Ishikawa (cell line): ENCODE data around the gene ZDHHC1.

Experiments used
- CEBPB ChIP-seq: IDR thresholded peaks from 2 replicates; pipeline ENCODE4 v1.6.1; 2012
- CREB1 ChIP-seq: IDR thresholded peaks from 2 replicates; pipeline ENCODE4 v1.6.1; 2012; ENCODE audit warnings: low read depth
- EP300 ChIP-seq: IDR thresholded peaks from 2 replicates; pipeline ENCODE4 v1.6.1; 2012; ENCODE audit warnings: borderline replicate concordance
- FOXM1 ChIP-seq: IDR thresholded peaks from 2 replicates; pipeline ENCODE4 v1.6.1; 2012; ENCODE audit warnings: low read depth, borderline replicate concordance
- NFIC ChIP-seq: IDR thresholded peaks from 2 replicates; pipeline ENCODE4 v1.6.1; 2012
- RAD21 ChIP-seq: IDR thresholded peaks from 2 replicates; pipeline ENCODE4 v1.6.1; 2012; ENCODE audit warnings: low read depth
- TAF1 ChIP-seq: IDR thresholded peaks from 2 replicates; pipeline ENCODE4 v1.6.1; 2012; ENCODE audit warnings: low read depth, mild to moderate bottlenecking
- TEAD4 ChIP-seq: IDR thresholded peaks from 2 replicates; pipeline ENCODE4 v1.6.1; 2012
- YY1 ChIP-seq: IDR thresholded peaks from 2 replicates; pipeline ENCODE4 v1.6.1; 2012; ENCODE audit warnings: low read depth
- TF ChIP-seq, protein P1 (sequence below): IDR thresholded peaks from 2 replicates; pipeline ENCODE4 v1.6.1; 2012; ENCODE audit warnings: low read depth, mild to moderate bottlenecking
- TF ChIP-seq, protein P2 (sequence below): IDR thresholded peaks from 2 replicates; pipeline ENCODE4 v1.6.1; 2012
- TF ChIP-seq, protein P3 (sequence below): IDR thresholded peaks from 2 replicates; pipeline ENCODE4 v1.6.1; 2012

DNA sequence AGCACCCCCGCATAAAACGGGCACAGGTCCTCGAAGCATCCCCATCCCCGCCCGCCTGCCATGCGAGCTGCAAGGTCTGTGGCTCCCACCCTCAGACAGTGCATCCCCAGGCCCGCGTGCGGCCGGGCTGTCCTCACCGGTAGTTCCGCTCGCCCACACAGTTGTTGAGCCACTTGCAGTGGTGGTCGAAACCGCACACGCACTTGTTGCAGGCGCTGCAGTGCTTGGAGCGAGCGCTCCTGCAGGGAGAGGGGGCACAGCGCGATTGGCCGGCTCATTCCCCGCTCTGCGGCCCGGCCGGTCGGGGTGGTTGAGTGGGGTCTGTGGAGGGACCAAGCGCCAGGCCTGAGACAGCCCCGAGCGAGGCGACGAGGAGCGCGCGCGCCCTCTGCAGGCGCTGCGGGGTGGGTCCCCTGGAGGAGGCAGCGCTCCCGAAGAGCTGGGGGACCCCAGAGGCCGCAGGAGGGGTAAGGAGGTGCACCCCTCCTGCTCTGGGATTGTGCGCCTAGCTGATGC is 17.0 kb downstream of the ZDHHC1 start:
- TF ChIP-seq, protein P1, sequence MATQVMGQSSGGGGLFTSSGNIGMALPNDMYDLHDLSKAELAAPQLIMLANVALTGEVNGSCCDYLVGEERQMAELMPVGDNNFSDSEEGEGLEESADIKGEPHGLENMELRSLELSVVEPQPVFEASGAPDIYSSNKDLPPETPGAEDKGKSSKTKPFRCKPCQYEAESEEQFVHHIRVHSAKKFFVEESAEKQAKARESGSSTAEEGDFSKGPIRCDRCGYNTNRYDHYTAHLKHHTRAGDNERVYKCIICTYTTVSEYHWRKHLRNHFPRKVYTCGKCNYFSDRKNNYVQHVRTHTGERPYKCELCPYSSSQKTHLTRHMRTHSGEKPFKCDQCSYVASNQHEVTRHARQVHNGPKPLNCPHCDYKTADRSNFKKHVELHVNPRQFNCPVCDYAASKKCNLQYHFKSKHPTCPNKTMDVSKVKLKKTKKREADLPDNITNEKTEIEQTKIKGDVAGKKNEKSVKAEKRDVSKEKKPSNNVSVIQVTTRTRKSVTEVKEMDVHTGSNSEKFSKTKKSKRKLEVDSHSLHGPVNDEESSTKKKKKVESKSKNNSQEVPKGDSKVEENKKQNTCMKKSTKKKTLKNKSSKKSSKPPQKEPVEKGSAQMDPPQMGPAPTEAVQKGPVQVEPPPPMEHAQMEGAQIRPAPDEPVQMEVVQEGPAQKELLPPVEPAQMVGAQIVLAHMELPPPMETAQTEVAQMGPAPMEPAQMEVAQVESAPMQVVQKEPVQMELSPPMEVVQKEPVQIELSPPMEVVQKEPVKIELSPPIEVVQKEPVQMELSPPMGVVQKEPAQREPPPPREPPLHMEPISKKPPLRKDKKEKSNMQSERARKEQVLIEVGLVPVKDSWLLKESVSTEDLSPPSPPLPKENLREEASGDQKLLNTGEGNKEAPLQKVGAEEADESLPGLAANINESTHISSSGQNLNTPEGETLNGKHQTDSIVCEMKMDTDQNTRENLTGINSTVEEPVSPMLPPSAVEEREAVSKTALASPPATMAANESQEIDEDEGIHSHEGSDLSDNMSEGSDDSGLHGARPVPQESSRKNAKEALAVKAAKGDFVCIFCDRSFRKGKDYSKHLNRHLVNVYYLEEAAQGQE = no peak
- TF ChIP-seq FOXM1 (no peak), TEAD4 (no peak), CEBPB (no peak), RAD21 (peak; percentile 25; the same call in 1 of the 2 replicates), TAF1 (no peak), EP300 (no peak), YY1 (no peak), NFIC (no peak), CREB1 (no peak)
- TF ChIP-seq, protein P2, sequence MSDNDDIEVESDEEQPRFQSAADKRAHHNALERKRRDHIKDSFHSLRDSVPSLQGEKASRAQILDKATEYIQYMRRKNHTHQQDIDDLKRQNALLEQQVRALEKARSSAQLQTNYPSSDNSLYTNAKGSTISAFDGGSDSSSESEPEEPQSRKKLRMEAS = no peak
- TF ChIP-seq, protein P3, sequence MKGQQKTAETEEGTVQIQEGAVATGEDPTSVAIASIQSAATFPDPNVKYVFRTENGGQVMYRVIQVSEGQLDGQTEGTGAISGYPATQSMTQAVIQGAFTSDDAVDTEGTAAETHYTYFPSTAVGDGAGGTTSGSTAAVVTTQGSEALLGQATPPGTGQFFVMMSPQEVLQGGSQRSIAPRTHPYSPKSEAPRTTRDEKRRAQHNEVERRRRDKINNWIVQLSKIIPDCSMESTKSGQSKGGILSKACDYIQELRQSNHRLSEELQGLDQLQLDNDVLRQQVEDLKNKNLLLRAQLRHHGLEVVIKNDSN = no peak
